Gastroesophageal sphincter (tissue), 3 donors: Measurements from ENCODE around the gene CHRM4.

Experiments used
- CTCF ChIP-seq, 4 experiments: fragments of 200-600 bp in 2 of 4; fragments of 450-650 bp in 2 of 4; sonication (generic) in 1 of 4; IDR thresholded peaks; one replicate each; pipeline ENCODE4 v1.5.1; 2017 to 2019; ENCODE audit warnings: antibody characterized with exemption in 4 of 4, mild to moderate bottlenecking in 2 of 4, moderate library complexity in 2 of 4
- EP300 ChIP-seq: sonication (generic); formaldehyde crosslinking; IDR thresholded peaks from one replicate; pipeline ENCODE4 v1.6.1; 2017; ENCODE audit warnings: antibody characterized with exemption, mild to moderate bottlenecking
- POLR2A ChIP-seq, 2 donors: fragments of 450-650 bp; IDR thresholded peaks; one replicate each; pipeline ENCODE4 v1.6.1; 2017; ENCODE audit warnings: antibody characterized with exemption in 2 of 2, mild to moderate bottlenecking in 2 of 2, moderate library complexity in 1 of 2
- POLR2AphosphoS5 ChIP-seq: sonication (generic); formaldehyde crosslinking; IDR thresholded peaks from one replicate; pipeline ENCODE4 v1.6.1; 2017; ENCODE audit warnings: antibody characterized with exemption

DNA sequence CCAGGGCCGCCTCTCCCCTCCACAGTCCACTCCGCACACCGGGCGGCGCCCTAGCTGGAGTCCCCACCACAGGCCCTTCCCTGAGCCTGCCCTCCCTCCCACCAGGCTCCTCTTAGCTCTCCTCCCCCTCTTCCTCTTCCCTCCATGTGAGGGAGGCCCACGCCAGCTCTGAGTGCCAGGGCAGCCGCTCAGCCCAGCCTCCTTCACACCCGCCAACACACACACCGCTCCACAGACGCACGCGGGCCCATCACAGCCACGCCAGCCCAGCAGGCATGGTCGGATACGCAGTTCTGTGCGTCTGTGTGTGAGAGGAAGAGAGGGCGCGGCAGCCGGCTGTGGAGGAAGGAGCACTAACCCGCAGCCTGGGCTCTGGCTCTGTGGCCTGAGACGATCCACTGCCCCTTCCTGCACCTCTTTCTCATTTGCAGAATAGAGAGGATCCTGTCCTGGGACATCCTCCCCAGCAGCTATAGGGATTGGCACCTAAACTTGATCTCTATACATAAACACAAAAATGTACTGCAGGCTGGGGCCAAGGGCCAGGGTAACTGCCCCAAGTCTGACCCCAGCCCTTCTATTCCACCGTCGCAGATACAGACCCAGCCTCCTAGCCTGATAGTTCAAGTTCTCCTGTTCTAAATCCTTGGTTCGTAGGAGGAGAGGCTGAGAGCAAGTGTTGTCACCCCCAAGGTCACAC, 3.5 kb downstream of the CHRM4 start:
- TF ChIP-seq CTCF (IDR thresholded peaks at IDR 0.05) (no peak), POLR2AphosphoS5 (no peak), EP300 (no peak), POLR2A (IDR thresholded peaks at IDR 0.05) (no peak)
